NB4 (cell line): ENCODE measurements around the gene CEPT1.

ENCODE experiments used
- POLR2A ChIP-seq: IDR thresholded peaks from 2 replicates; pipeline ENCODE4 v1.6.1; 2011; ENCODE audit warnings: mild to moderate bottlenecking; ENCODE audit not compliant: insufficient read length; ENCODE audit errors: extremely low read depth
- TF ChIP-seq, protein P1 (sequence below): IDR thresholded peaks from one replicate; pipeline ENCODE4 v1.5.1; 2012; ENCODE audit warnings: low read depth, low read length
- TF ChIP-seq, protein P2 (sequence below): IDR thresholded peaks from 2 replicates; pipeline ENCODE4 v1.6.1; 2011; ENCODE audit warnings: low read depth, low read length

DNA sequence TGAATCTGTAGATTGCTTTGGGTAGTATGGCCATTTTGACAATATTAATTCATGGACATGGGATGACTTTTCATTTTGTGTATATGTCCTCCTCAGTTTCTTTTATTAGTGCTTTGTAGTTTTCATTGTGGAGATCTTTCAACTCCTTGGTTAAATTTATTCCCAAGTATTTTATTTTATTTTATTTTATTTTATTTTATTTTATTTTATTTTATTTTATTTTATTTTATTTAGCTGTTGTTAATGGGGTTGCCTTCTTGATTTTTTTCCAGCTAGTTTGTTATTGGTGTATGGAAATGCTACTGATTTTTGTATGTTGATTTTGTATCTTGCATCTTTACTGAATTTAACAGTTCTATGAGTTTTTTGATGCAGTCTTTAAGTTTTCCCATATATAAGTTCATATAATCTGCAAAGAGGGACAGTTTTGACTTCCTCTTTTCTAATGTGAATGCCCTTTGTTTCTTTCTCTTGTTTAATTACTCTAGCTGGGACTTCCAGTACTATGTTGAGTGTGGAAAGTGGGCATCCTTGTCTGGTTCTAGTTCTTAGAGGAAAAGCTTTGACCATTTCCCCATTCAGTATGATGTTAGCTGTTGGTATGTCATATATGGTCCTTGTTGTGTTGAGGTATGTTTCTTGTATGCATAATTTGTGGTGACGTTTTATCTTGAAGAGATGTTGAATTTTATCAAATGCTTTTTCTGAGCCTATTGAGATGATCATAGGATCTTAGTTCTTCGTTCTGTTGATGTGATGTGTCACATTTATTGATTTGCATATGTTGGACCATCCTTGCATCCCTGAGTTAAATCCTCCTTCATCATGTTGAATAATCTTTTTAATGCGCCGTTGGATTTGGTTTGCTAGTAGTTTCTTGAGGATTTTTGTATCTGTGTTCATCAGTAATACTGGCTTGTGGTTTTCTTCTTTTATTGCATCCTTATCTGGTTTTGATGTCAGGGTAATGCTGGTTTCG is 14.3 kb downstream of the CEPT1 start:
- TF ChIP-seq, protein P1, sequence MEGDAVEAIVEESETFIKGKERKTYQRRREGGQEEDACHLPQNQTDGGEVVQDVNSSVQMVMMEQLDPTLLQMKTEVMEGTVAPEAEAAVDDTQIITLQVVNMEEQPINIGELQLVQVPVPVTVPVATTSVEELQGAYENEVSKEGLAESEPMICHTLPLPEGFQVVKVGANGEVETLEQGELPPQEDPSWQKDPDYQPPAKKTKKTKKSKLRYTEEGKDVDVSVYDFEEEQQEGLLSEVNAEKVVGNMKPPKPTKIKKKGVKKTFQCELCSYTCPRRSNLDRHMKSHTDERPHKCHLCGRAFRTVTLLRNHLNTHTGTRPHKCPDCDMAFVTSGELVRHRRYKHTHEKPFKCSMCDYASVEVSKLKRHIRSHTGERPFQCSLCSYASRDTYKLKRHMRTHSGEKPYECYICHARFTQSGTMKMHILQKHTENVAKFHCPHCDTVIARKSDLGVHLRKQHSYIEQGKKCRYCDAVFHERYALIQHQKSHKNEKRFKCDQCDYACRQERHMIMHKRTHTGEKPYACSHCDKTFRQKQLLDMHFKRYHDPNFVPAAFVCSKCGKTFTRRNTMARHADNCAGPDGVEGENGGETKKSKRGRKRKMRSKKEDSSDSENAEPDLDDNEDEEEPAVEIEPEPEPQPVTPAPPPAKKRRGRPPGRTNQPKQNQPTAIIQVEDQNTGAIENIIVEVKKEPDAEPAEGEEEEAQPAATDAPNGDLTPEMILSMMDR: no peak
- TF ChIP-seq POLR2A: no peak
- TF ChIP-seq, protein P2, sequence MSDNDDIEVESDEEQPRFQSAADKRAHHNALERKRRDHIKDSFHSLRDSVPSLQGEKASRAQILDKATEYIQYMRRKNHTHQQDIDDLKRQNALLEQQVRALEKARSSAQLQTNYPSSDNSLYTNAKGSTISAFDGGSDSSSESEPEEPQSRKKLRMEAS: no peak
